K562 (cell line): ENCODE data around the gene DTNA. TPM values are rescaled to one million over a fixed set of nuclear protein-coding genes. Genes with fewer than 3 reads are reported as not detected.

ENCODE experiments used
- ATAC-seq: fragments of 200-7000 bp; cut with Tn5 transposase; 3 replicates; pipeline ENCODE4 v1.9.1; 2020; ENCODE audit warnings: moderate library complexity
- BruUV-seq: library from RNA; stranded (reverse); fragments of 400-500 nt; replicated peaks from 2 replicates; lab custom pipeline; 2021; lab: Mats Ljungman, UMichigan
- CTCF ChIA-PET: fragments of 300-600 bp; formaldehyde crosslinking; extraction: SDS; loops from one replicate; lab custom pipeline; 2021; ENCODE audit warnings: low intra/inter-chr PET ratio; lab: Yijun Ruan, JAX
- POLR2A ChIA-PET: fragments of 300-600, 350-650 bp; sonication (Branson Sonifier 250); formaldehyde crosslinking; extraction: SDS; loops from one replicate; lab custom pipeline; 2021; ENCODE audit warnings: antibody characterized with exemption, inconsistent platforms; lab: Yijun Ruan, JAX
- DNase-seq, 4 experiments: peaks; one replicate each; pipeline versions ENCODE4 v3.0.0 to v3.0.0-alpha.2; 2011 to 2018; ENCODE audit warnings: low spot score in 3 of 4, mixed read lengths in 3 of 4; ENCODE audit errors: extremely low read depth in 1 of 4
- FAIRE-seq: peaks from 2 replicates; lab custom pipeline; 2011; peaks lifted over from hg19 to GRCh38; lab: Jason Lieb, UNC
- H2AFZ ChIP-seq: 2 replicates; pipeline ENCODE4 v1.6.0; 2011; ENCODE audit warnings: low read depth, low read length, control low read depth, inconsistent platforms
- H3K27ac ChIP-seq: fragments of 200-600 bp; 3 replicates; pipeline ENCODE4 v1.8.0; 2011; ENCODE audit warnings: low read depth, mild to moderate bottlenecking, control low read depth, inconsistent platforms, low read length, moderate library complexity, mixed read lengths; ENCODE audit errors: extremely low read depth
- H3K27me3 ChIP-seq, 2 experiments: fragments of 300-600 bp in 1 of 2; 2 replicates in 1 of 2; 3 replicates in 1 of 2; pipeline versions ENCODE4 v1.6.0 to v1.8.0; 2011; ENCODE audit warnings: inconsistent platforms in 2 of 2, low read length in 2 of 2, mild to moderate bottlenecking in 1 of 2, mixed read lengths in 1 of 2, moderate library complexity in 1 of 2; ENCODE audit not compliant: control insufficient read depth in 2 of 2, insufficient read depth in 2 of 2
- H3K36me3 ChIP-seq: fragments of 300-600 bp; 3 replicates; pipeline ENCODE4 v1.8.0; 2011; ENCODE audit warnings: mild to moderate bottlenecking, low read length, inconsistent platforms; ENCODE audit not compliant: control insufficient read depth, insufficient read depth
- H3K4me1 ChIP-seq, 2 experiments: fragments of 200-600 bp in 1 of 2; replicated peaks in 1 of 2; 2 replicates in 1 of 2; 3 replicates in 1 of 2; pipeline versions ENCODE4 v1.5.1 to v1.8.0; 2011; ENCODE audit warnings: inconsistent platforms in 2 of 2, low read length in 2 of 2, mild to moderate bottlenecking in 1 of 2, mixed read lengths in 1 of 2, moderate library complexity in 1 of 2; ENCODE audit not compliant: control insufficient read depth in 2 of 2, insufficient read depth in 2 of 2
- H3K4me2 ChIP-seq: 2 replicates; pipeline ENCODE4 v1.6.1; 2011; ENCODE audit warnings: low read length, control low read depth, inconsistent platforms, mixed read lengths; ENCODE audit not compliant: insufficient read depth
- H3K4me3 ChIP-seq: fragments of 200-600 bp; sonication (generic), shearing (Covaris generic); 2 replicates; pipeline ENCODE4 v1.5.1; 2016; ENCODE audit warnings: control low read depth, inconsistent platforms
- H3K79me2 ChIP-seq: fragments of 200-600 bp; 3 replicates; pipeline ENCODE4 v1.8.0; 2011; ENCODE audit warnings: low read length, inconsistent platforms; ENCODE audit not compliant: control insufficient read depth, insufficient read depth
- H3K9ac ChIP-seq, 2 experiments: 2 replicates each; pipeline versions ENCODE4 v1.6.0 to v1.6.1; 2011; ENCODE audit warnings: low read depth in 2 of 2, low read length in 2 of 2, control low read depth in 1 of 2, inconsistent platforms in 1 of 2, mild to moderate bottlenecking in 1 of 2, mixed read lengths in 1 of 2; ENCODE audit not compliant: insufficient read depth in 1 of 2
- H3K9me1 ChIP-seq: one replicate; pipeline ENCODE4 v1.6.0; 2011; ENCODE audit warnings: inconsistent platforms, mild to moderate bottlenecking, low read length, moderate library complexity; ENCODE audit not compliant: control insufficient read depth, insufficient read depth
- H3K9me3 ChIP-seq: replicated peaks from 2 replicates; pipeline ENCODE4 v1.5.1; 2011; ENCODE audit warnings: low read depth, low read length, inconsistent platforms; ENCODE audit not compliant: control insufficient read depth, insufficient read depth
- H4K20me1 ChIP-seq: replicated peaks from 2 replicates; pipeline ENCODE4 v1.6.1; 2011; ENCODE audit warnings: low read length, inconsistent platforms, mixed read lengths; ENCODE audit not compliant: control insufficient read depth, insufficient read depth
- BCOR ChIP-seq: fragments of 450-650 bp; IDR thresholded peaks from 2 replicates; pipeline ENCODE4 v1.6.1; 2016
- CBX3 ChIP-seq, 2 experiments: IDR thresholded peaks; 1 replicate in 1 of 2; 2 replicates in 1 of 2; pipeline ENCODE4 v1.6.1; 2012; ENCODE audit warnings: inconsistent platforms in 2 of 2, low read length in 2 of 2, borderline replicate concordance in 1 of 2, control low read depth in 1 of 2
- FIP1L1 ChIP-seq: fragments of 200-400 bp; formaldehyde crosslinking; IDR thresholded peaks from 2 replicates; pipeline ENCODE4 v1.6.1; 2018; ENCODE audit warnings: mild to moderate bottlenecking, low read depth, low read length; ENCODE audit not compliant: poor library complexity, severe bottlenecking
- FOXP1 ChIP-seq: sonication (generic); formaldehyde crosslinking; IDR thresholded peaks from 2 replicates; pipeline ENCODE4 v1.8.0; 2022; ENCODE audit warnings: mild to moderate bottlenecking, missing genetic modification reagents
- HNRNPH1 ChIP-seq: fragments of 200-400 bp; formaldehyde crosslinking; optimal IDR thresholded peaks from 2 replicates; pipeline ENCODE3; 2017; ENCODE audit warnings: low read depth, mild to moderate bottlenecking, low read length, moderate library complexity
- HNRNPK ChIP-seq: fragments of 200-400 bp; formaldehyde crosslinking; IDR thresholded peaks from one replicate; pipeline ENCODE4 v1.6.1; 2018; ENCODE audit warnings: mild to moderate bottlenecking, low read depth, low read length; ENCODE audit not compliant: poor library complexity, severe bottlenecking
- KDM4B ChIP-seq, 2 experiments: fragments of 450-650 bp in 1 of 2; sonication (generic) in 1 of 2; IDR thresholded peaks; 2 replicates each; pipeline ENCODE4 v1.6.1; 2016 to 2017; ENCODE audit warnings: borderline replicate concordance in 2 of 2, antibody characterized with exemption in 1 of 2, low read depth in 1 of 2, mild to moderate bottlenecking in 1 of 2
- KHSRP ChIP-seq: fragments of 450-650 bp; IDR thresholded peaks from 2 replicates; pipeline ENCODE4 v1.6.1; 2017
- MAZ ChIP-seq, 2 experiments: fragments of 450-650 bp in 1 of 2; sonication (generic) in 1 of 2; formaldehyde crosslinking; IDR thresholded peaks in 1 of 2; conservative IDR thresholded peaks in 1 of 2; 2 replicates each; pipeline versions ENCODE4 v1.4.0 to v1.5.0; 2020; ENCODE audit warnings: mild to moderate bottlenecking in 1 of 2, missing genetic modification reagents in 1 of 2
- MCM7 ChIP-seq, 2 experiments: fragments of 450-650 bp; IDR thresholded peaks; 2 replicates each; pipeline ENCODE4 v1.6.1; 2016 to 2018
- RBM34 ChIP-seq: fragments of 200-400 bp; formaldehyde crosslinking; IDR thresholded peaks from 2 replicates; pipeline ENCODE4 v1.6.1; 2018; ENCODE audit warnings: low read length, borderline replicate concordance; ENCODE audit not compliant: insufficient read depth
- SAFB2 ChIP-seq: fragments of 200-400 bp; formaldehyde crosslinking; IDR thresholded peaks from 2 replicates; pipeline ENCODE4 v1.6.1; 2018; ENCODE audit warnings: borderline replicate concordance, low read length, low read depth, moderate library complexity; ENCODE audit not compliant: severe bottlenecking
- SMARCA4 ChIP-seq: fragments of 450-650 bp; IDR thresholded peaks from 2 replicates; pipeline ENCODE4 v1.6.1; 2016
- SP2 ChIP-seq: IDR thresholded peaks from 2 replicates; pipeline ENCODE4 v1.6.1; 2011; ENCODE audit warnings: mild to moderate bottlenecking, low read depth, low read length, moderate library complexity; ENCODE audit not compliant: poor library complexity, severe bottlenecking; ENCODE audit errors: extremely low read depth
- TRIM28 ChIP-seq: fragments of 450-650 bp; IDR thresholded peaks from 2 replicates; pipeline ENCODE4 v1.6.1; 2017
- U2AF2 ChIP-seq: fragments of 200-400 bp; formaldehyde crosslinking; optimal IDR thresholded peaks from 2 replicates; pipeline ENCODE3; 2017; ENCODE audit warnings: low read depth, mild to moderate bottlenecking, low read length
- ZBTB34 ChIP-seq: fragments of 250-450 bp; sonication (Bioruptor Pico); IDR thresholded peaks from 2 replicates; pipeline ENCODE4 v1.8.0; 2021; ENCODE audit warnings: mild to moderate bottlenecking, moderate library complexity
- ZNF280A ChIP-seq: fragments of 450-650 bp; IDR thresholded peaks from 2 replicates; pipeline ENCODE4 v1.6.1; 2018; ENCODE audit warnings: mild to moderate bottlenecking, low read depth; ENCODE audit not compliant: partially characterized antibody
- ZNF408 ChIP-seq: fragments of 250-450 bp; sonication (Bioruptor Pico); IDR thresholded peaks from 2 replicates; pipeline ENCODE4 v1.4.0; 2020; ENCODE audit warnings: low read depth, mild to moderate bottlenecking, moderate library complexity
- whole genome bisulfite sequencing: fragments of 100-300 bp; shearing (Covaris generic); methylation state at CpG from one replicate; pipeline ENCODE4 v1.1.6; 2016; ENCODE audit warnings: low coverage, mixed read lengths; ENCODE audit not compliant: insufficient coverage; ENCODE audit errors: missing lambda C conversion rate; 5-methylcytosine and 5-hydroxymethylcytosine counted together
- in situ Hi-C: fragments of 300-500 bp; cut with MboI; formaldehyde crosslinking; loops from 4 replicates; pipeline ENCODE4 v1.15.0; 2018; ENCODE audit warnings: inconsistent platforms, mixed read lengths
- intact Hi-C: fragments of 100-400 bp; cut with micrococcal nuclease; formaldehyde crosslinking; loops from 2 replicates; pipeline ENCODE4 v1.14.2; 2022
- polyA plus RNA-seq, 8 experiments: library from polyadenylated mRNA; depleted of rRNA in 4 of 8; stranded (reverse) in 5 of 8; unstranded in 3 of 8; fragments of >200 nt; fragmentation: Nextera tagmentation in 2 of 8; fragmentation: Illumina TruSeq in 1 of 8; extraction: Ambion mirVana in 2 of 8; extraction: Trizol in 1 of 8; gene quantifications; 2 replicates each; pipeline versions ENCODE4 v1.2.1 to v1.2.3, GENCODE V29; 2011 to 2014; ENCODE audit warnings: inconsistent platforms in 1 of 8, missing spikeins in 1 of 8
- total RNA-seq, 7 experiments: library from RNA; depleted of rRNA in 6 of 7; stranded (reverse); fragments of >200 nt in 6 of 7; fragmentation: Illumina TruSeq in 2 of 7; extraction: Trizol in 2 of 7; gene quantifications; 2 replicates each; pipeline versions ENCODE4 v1.2.1 to v1.2.3, GENCODE V29; 2011 to 2021; ENCODE audit warnings: low replicate concordance in 1 of 7

The DTNA gene
- total and polyA plus RNA-seq, 9 of the 15 experiments (the other 6 are each of a cell fraction or from before 2014, with no cell fraction given) = 0.07 to 2.4 (median 0.22) TPM; not detected in 2

- intact Hi-C loops = no loop called here
- H4K20me1 ChIP-seq = no peaks in the 10 kb centered on the region
- no peak overlapping the region for H3K4me2 ChIP-seq
- H2AFZ ChIP-seq = no peak overlapping the region
- H3K27me3 ChIP-seq = no peaks in the 10 kb centered on the region
- 1% methylated on average over 4 of the region's 4 CpGs for WGBS
- no peaks in the 10 kb centered on the region for H3K4me1 ChIP-seq
- H3K27ac ChIP-seq = no peak overlapping the region
- BruUV-seq = no TSS peak
- no peaks in the 10 kb centered on the region for H3K9me1 ChIP-seq
- FAIRE-seq (no peak), ATAC-seq (no peak), DNase-seq (no peak)
- ChIA-PET POLR2A (no interaction called here), CTCF (interaction anchor here (0.6 kb wide), 1 partner anchor 254 kb away, joined by 3 read pairs; no protein-coding TSS in a partner anchor)
- in situ Hi-C loops = no loop called here
- H3K9ac ChIP-seq = no peak overlapping the region
- TF ChIP-seq TRIM28 = no peak
- no peak for TF ChIP-seq RBM34
- no peak for TF ChIP-seq MCM7 (IDR thresholded peaks at IDR 0.05)
- TF ChIP-seq FOXP1 (CRISPR knock-in tag) = no peak
- TF ChIP-seq MAZ (CRISPR knock-in tag; conservative IDR thresholded peaks at IDR 0.05 in 1 of 2, IDR thresholded peaks at IDR 0.05 in 1 of 2) = no peak
- TF ChIP-seq CBX3 (IDR thresholded peaks at IDR 0.05; ENCODE audit: borderline replicate concordance in 1 of 2, low read length in 2 of 2) = no peak
- TF ChIP-seq HNRNPK = no peak
- no peak for TF ChIP-seq SMARCA4
- TF ChIP-seq ZNF280A = no peak
- TF ChIP-seq SP2 = no peak
- no peak for TF ChIP-seq ZBTB34 (CRISPR knock-in tag)
- TF ChIP-seq BCOR = no peak
- no peak for TF ChIP-seq HNRNPH1
- TF ChIP-seq U2AF2 = no peak
- TF ChIP-seq KHSRP = no peak
- no peak for TF ChIP-seq ZNF408 (CRISPR knock-in tag)
- TF ChIP-seq FIP1L1 = no peak
- no peak for TF ChIP-seq SAFB2
- TF ChIP-seq KDM4B (IDR thresholded peaks at IDR 0.05; ENCODE audit: borderline replicate concordance in 2 of 2, low read depth in 1 of 2) = no peak
- H3K79me2 ChIP-seq = no peaks in the 10 kb centered on the region
- no peak overlapping the region for H3K4me3 ChIP-seq
- no peaks in the 10 kb centered on the region for H3K9me3 ChIP-seq
- no peaks in the 10 kb centered on the region for H3K36me3 ChIP-seq
Observed at GRCh38 chr18:34913837-34914661, 204.0 kb downstream of the DTNA start.
